ENCODE results near the gene TAL1. TPM values are rescaled to one million over a fixed set of nuclear protein-coding genes. Genes with fewer than 3 reads are reported as not detected.
"Not testable (repeated sequence)": the region's sequence is repeated elsewhere in the genome, so short reads cannot be mapped to it uniquely, and the experiment has no call there.

Gene TAL1
- total and polyA plus RNA-seq, 2 donors: 4.0 to 4.2 TPM

DNA sequence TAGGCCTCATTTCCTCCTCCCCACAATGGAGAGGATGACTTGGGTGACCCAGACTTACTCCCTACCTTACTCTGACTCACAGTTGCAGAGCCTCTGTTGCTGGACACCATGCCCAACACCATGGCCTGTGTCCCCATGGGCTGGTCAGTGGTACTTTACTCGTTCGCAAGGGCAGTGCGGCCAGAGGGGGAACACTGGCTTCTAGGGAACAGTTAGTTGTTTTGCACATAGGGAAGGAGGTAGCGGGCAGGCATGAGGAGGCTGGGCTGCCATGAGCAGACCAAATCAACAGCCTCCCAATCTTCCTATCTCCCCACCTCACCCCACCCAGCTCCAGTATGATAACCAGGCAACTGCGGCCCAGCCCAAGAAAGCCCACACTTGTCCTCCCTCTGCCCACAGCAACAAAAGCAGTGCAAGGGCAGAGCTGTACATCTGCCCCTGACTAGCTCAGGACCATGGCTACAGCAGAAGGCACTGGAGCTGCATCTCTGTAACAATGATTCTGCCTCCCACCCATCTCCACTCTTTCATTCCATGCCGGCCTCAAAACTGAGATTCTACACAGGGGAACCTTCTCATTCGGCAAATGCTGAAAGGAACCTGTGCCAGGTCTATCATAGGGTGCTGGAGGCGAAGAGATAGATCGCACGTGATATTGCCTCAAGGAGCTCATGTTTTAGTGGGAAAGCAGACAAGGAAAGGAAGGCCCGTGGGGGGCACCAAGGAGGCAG, 18.6 kb downstream of the TAL1 start:
- 77% methylated on average over 11 of the region's 11 CpGs for WGBS
- Histone ChIP-seq H3K4me1 (ENCODE audit: insufficient read depth) (no peaks in the 10 kb centered on the region), H3K36me3 (ENCODE audit: insufficient read depth) (no peaks in the 10 kb centered on the region), H3K27ac (ENCODE audit: low read depth) (no peak overlapping the region), H3K4me3 (ENCODE audit: low read depth, low read length) (no peak overlapping the region)
- DNase-seq (ENCODE audit: extremely low spot score): no peak

DNA sequence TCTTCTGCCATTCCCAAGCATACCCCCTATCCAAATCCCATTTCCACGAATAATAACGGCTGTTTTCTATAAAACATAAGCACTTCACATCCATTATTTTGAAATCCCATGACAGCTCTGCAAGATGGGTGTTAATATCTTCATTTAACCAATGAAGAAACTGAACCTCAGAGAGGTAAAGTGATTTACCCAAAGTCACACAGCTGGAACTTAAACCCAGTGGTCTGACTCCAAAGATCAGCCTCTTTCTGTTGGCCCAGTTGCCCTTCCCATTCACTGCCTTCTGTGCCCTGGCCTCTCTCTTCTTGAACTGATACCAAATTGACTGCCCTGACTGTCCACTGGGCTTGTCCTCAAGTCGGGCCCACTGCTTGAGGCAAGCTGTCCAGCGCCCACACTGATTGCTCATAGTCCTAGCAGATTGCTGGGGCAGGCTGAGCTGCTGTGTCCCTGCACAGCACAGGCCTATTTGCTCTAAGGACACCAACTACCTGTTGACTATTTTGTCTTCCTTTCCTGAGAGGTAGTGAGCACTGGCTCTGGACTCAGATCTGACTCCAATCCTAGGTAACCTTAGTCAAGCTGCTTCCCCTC, 19.3 kb downstream of the TAL1 start:
- H3K4me3 ChIP-seq (ENCODE audit: low read depth, low read length): no peak overlapping the region
- DNase-seq (ENCODE audit: extremely low spot score): no peak
- no peaks in the 10 kb centered on the region for H3K36me3 ChIP-seq (ENCODE audit: insufficient read depth)
- H3K4me1 ChIP-seq (ENCODE audit: insufficient read depth): no peaks in the 10 kb centered on the region
- WGBS: 85% methylated on average over 4 of the region's 4 CpGs
- H3K27ac ChIP-seq (ENCODE audit: low read depth): no peak overlapping the region

DNA sequence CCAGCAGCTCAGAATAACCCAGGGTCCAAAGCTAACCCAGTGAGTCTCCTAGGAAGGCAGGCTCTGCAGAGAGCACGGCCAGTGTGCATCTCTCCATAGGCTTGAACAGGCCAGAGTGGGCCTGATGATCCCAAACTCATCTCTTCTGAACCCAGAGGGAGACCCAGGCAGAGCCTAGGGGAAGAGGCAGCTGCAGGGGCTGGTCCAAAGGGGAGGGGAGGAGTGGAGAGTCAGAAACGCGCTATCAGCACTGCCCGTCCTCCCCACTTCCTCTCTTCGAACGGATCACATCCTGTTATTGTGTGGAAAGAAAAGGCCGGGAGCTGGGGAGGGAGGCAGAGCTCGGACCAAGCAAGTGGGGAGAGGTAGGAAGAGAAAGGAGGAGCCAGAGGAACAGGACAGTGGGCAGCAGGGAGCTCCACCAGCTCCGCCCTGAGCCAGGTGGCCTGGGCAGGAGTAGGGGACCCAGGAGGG, 20.2 kb downstream of the TAL1 start:
- Histone ChIP-seq H3K4me1 (ENCODE audit: insufficient read depth) (no peaks in the 10 kb centered on the region), H3K36me3 (ENCODE audit: insufficient read depth) (no peaks in the 10 kb centered on the region), H3K4me3 (ENCODE audit: low read depth, low read length) (no peak overlapping the region), H3K27ac (ENCODE audit: low read depth) (no peak overlapping the region)
- no peak for DNase-seq (ENCODE audit: extremely low spot score)
- WGBS: 34% methylated on average over 9 of the region's 9 CpGs

DNA sequence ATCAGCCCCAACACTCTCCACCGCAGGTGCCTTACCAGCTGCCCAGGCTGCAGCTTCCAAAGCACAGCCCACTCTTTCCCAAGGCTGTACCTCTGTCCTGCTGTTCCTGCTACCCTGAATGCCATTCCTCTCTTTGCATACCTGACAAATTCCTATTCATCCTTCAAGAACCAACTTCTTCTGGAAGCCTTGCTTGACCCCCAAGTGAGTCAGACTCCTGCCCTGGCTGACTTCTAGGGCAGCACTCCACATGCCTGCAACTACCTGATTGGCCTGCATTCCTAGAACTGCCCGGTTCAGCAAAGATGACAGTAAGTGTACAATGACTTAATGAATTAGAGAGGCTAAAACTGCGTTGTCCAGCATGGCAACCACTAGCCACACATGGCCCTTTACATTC, 21.4 kb downstream of the TAL1 start:
- H3K4me3 ChIP-seq (ENCODE audit: low read depth, low read length): no peak overlapping the region
- 82% methylated on average over 3 of the region's 3 CpGs for WGBS
- no peak for DNase-seq (ENCODE audit: extremely low spot score)
- H3K36me3 ChIP-seq (ENCODE audit: insufficient read depth): no peaks in the 10 kb centered on the region
- no peaks in the 10 kb centered on the region for H3K4me1 ChIP-seq (ENCODE audit: insufficient read depth)
- no peak overlapping the region for H3K27ac ChIP-seq (ENCODE audit: low read depth)

DNA sequence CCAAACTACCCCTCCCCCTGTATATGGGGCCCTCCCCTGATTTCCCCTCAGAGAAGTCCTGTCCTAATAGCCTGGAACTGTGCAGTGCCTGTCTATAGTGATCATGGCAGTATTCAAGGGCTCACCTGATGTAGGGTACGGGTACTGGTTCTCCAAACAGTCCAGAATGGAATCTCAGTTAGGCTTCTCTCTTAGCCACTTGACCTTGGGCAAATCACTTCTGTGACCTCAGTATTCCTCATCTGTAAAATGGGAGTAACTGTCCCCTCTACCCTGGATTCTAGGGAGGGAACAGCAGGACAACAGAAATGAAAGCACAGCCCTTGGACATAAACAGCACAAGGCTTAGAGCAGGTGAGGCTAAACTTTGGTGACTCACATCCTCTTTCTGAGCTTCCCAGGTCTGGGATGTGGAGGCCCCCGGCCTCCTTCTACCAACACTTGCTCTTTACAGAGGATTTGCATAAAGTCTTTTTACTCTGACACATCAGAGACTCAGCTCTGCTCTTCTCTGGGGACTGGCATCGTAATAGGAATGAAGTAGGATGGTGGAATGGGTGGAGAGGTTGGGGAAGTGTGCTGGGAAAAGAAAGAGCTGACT, 22.2 kb downstream of the TAL1 start:
- Histone ChIP-seq H3K27ac (ENCODE audit: low read depth) (no peak overlapping the region), H3K36me3 (ENCODE audit: insufficient read depth) (no peaks in the 10 kb centered on the region), H3K4me1 (ENCODE audit: insufficient read depth) (no peaks in the 10 kb centered on the region), H3K4me3 (ENCODE audit: low read depth, low read length) (no peak overlapping the region)
- DNase-seq (ENCODE audit: extremely low spot score): no peak
- WGBS: 84% methylated on average over 3 of the region's 3 CpGs

DNA sequence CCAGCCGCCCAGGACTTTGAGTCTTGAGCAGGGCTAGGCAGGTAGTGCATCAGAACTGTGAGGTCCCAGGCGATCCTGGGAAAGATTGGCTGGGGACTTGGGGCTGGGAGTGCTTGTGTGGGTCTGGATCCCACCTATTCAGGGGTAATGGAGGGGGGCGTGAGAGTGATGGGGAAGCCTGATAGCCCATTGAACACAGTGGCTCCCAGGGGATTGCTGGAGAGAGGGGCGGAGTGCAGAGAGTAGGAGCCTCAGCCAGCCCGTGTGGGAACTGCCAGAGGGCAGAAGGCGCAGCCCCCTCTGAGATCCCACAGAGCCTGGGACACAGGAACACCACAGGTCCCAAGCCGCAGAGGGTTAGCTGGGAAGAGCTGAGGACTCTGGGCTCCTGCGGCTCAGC, 22.9 kb downstream of the TAL1 start:
- Histone ChIP-seq H3K4me1 (ENCODE audit: insufficient read depth) (no peaks in the 10 kb centered on the region), H3K36me3 (ENCODE audit: insufficient read depth) (no peaks in the 10 kb centered on the region), H3K4me3 (ENCODE audit: low read depth, low read length) (no peak overlapping the region), H3K27ac (ENCODE audit: low read depth) (no peak overlapping the region)
- 49% methylated on average over 8 of the region's 8 CpGs for WGBS
- no peak for DNase-seq (ENCODE audit: extremely low spot score)

DNA sequence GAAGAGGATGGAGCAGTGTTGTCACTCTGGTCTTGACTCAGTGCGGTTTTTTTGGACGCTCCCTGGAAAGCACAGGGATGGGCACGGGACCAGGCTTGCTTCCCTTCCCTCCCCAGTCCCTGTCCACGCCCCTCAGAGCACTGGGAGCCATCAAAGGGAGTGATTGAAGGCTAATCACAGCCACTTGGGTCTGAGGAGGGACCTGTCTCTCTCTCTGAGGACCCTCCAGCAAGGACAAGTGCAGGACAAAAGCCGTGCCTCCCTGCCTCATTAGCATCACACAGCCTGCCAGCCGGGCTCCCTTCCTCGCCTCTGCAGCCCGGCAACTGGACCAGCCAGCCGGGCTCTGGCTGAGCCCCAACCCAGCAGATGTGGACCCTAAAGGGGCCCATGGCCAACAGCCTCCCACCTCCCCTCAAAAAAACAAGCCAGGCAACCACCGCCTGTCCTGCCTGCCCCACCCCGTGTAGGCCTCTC, 23.6 kb downstream of the TAL1 start:
- no peaks in the 10 kb centered on the region for H3K4me1 ChIP-seq (ENCODE audit: insufficient read depth)
- no peak for DNase-seq (ENCODE audit: extremely low spot score)
- no peak overlapping the region for H3K4me3 ChIP-seq (ENCODE audit: low read depth, low read length)
- H3K27ac ChIP-seq (ENCODE audit: low read depth): no peak overlapping the region
- no peaks in the 10 kb centered on the region for H3K36me3 ChIP-seq (ENCODE audit: insufficient read depth)
- 31% methylated on average over 11 of the region's 11 CpGs for WGBS

DNA sequence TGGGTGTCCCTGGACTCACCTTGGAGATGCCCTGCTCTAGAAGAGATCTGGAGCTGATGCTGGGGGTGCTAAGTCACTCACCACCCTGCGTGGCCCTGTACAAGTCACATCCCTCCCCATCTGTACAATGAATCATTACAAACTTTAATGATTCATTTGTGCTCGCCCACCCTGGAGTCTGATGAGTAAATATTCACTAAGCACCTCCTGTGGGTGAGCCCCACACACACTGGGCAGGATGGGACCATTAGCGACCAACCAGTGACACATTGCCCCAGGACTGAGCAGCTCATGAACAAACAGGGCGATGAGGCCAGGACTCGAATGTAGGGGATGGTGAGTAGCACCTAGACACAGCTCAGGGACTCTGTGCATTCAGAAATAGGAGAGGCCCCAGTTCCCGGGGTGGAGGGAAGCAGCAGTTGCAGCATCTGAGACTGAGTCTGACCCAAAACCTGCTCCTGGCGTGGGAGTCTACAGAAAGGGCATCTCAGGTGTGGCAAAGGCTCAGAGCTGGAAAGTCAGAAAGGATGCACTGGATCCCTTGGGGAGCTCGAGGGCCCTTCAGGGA, 24.1 kb downstream of the TAL1 start:
- Histone ChIP-seq H3K4me1 (ENCODE audit: insufficient read depth) (no peaks in the 10 kb centered on the region), H3K27ac (ENCODE audit: low read depth) (no peak overlapping the region), H3K36me3 (ENCODE audit: insufficient read depth) (no peaks in the 10 kb centered on the region), H3K4me3 (ENCODE audit: low read depth, low read length) (no peak overlapping the region)
- 55% methylated on average over 8 of the region's 8 CpGs for WGBS
- DNase-seq (ENCODE audit: extremely low spot score): no peak

DNA sequence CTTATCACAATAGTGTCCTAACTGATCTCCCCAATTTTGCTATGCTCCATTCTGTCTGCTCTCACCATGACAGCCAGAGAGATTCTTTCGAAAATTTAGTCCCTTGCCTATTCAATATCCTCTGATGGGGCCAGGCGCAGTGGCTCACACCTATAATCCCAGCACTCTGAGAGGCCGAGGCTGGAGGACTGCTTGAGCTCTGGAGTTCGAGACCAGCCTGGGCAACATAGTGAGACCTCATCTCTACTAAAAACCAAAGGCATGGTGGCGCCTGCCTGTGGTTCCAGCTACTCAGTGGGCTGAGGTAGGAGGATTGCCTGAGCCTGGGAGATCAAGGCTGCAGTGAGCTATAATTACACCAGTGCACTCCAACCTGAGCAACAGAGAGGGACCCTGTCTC, 26.1 kb downstream of the TAL1 start:
- no peak for DNase-seq (ENCODE audit: extremely low spot score)
- WGBS: 91% methylated on average over 5 of the region's 5 CpGs
- Histone ChIP-seq H3K27ac (ENCODE audit: low read depth) (no peak overlapping the region), H3K4me3 (ENCODE audit: low read depth, low read length) (no peak overlapping the region), H3K4me1 (ENCODE audit: insufficient read depth) (no peaks in the 10 kb centered on the region), H3K36me3 (ENCODE audit: insufficient read depth) (no peaks in the 10 kb centered on the region)

DNA sequence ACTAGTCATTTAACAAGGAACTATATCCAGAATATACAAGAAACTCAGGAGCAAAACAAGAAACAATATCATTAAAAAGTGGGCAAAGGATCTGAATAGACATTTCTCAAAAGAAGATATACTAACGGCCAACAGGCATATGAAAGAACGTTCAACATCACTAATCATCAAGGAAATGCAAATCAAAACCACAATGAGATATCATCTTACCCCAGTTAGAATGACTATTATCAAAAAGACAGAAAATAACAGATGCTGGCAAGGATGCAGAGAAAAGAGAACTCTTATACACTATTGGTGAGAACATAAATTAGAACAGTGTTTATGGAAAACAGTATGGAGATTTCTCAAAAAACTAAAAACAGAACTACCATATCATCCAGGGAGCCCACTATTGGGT, 28.5 kb downstream of the TAL1 start:
- 61% methylated on average over 2 of the region's 2 CpGs for WGBS
- not testable (repeated sequence) for H3K4me1 ChIP-seq (ENCODE audit: insufficient read depth); H3K4me3 ChIP-seq (ENCODE audit: low read depth, low read length); DNase-seq (ENCODE audit: extremely low spot score); H3K36me3 ChIP-seq (ENCODE audit: insufficient read depth); H3K27ac ChIP-seq (ENCODE audit: low read depth)

DNA sequence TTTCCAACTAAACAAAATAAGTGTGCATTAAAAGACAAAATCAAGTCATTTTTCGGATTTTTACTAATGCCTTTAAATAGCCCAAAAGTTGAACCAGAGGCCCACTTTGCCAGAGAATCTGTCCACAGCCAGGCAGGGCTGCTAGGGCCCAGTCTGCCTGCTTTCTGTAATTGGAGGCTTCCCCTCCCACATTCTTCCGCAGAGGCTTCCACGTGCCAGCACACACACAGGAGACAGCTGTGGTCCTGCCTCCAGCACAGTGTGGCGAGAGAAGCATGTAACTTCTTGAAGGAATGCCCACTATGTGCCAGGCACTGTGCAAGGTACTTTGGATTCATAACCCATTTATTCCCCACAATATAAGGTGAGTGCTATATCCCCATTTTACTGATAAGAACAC, 30.8 kb downstream of the TAL1 start:
- Histone ChIP-seq H3K36me3 (ENCODE audit: insufficient read depth) (no peaks in the 10 kb centered on the region), H3K4me3 (ENCODE audit: low read depth, low read length) (no peak overlapping the region), H3K4me1 (ENCODE audit: insufficient read depth) (no peaks in the 10 kb centered on the region), H3K27ac (ENCODE audit: low read depth) (no peak overlapping the region)
- no peak for DNase-seq (ENCODE audit: extremely low spot score)
- 25% methylated on average over 4 of the region's 4 CpGs for WGBS

DNA sequence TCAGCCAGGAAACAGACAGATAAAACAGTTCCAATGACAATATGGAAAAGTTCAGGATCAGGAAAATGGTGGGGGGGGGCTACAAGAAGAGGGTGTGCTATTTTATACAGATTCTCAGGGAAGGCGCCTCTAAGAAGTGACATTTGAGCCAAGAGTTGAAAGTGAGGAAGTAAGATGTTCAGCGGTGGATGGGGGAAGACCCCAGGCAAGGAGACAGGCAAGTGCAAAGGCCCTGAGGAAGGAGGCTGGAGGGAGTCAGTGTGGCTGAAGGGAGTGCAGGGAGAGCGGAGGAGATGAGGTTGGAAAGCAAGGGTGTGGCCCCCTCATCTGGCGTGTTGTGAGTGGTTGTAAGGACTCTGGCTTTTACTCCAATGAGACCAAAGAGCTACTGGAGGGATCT, 33.8 kb downstream of the TAL1 start:
- no peaks in the 10 kb centered on the region for H3K36me3 ChIP-seq (ENCODE audit: insufficient read depth)
- DNase-seq (ENCODE audit: extremely low spot score): no peak
- H3K4me1 ChIP-seq (ENCODE audit: insufficient read depth): no peaks in the 10 kb centered on the region
- H3K4me3 ChIP-seq (ENCODE audit: low read depth, low read length): no peak overlapping the region
- no peak overlapping the region for H3K27ac ChIP-seq (ENCODE audit: low read depth)
- WGBS: 78% methylated on average over 4 of the region's 4 CpGs

DNA sequence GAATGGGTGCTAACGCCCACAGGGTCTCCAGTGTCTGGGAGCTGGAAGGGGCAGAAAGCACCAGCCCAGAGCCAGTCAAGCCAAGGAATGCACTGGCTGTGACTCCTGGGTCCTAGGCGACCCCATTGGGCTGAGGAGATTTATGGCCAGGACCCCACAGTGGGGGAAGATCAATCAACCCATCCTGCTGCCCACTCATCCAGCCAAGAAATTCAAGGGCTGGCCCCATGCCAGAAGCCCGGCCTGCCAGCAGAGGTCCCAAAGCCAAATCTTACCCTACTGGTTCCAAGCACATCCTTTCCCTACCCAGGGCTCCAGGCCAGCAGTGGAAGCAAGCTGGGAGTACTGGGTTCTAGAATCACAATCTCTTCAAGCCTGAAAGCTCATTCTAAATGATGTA, 35.4 kb downstream of the TAL1 start:
- 57% methylated on average over 3 of the region's 3 CpGs for WGBS
- Histone ChIP-seq H3K4me1 (ENCODE audit: insufficient read depth) (no peaks in the 10 kb centered on the region), H3K27ac (ENCODE audit: low read depth) (no peak overlapping the region), H3K36me3 (ENCODE audit: insufficient read depth) (no peaks in the 10 kb centered on the region), H3K4me3 (ENCODE audit: low read depth, low read length) (no peak overlapping the region)
- no peak for DNase-seq (ENCODE audit: extremely low spot score)

DNA sequence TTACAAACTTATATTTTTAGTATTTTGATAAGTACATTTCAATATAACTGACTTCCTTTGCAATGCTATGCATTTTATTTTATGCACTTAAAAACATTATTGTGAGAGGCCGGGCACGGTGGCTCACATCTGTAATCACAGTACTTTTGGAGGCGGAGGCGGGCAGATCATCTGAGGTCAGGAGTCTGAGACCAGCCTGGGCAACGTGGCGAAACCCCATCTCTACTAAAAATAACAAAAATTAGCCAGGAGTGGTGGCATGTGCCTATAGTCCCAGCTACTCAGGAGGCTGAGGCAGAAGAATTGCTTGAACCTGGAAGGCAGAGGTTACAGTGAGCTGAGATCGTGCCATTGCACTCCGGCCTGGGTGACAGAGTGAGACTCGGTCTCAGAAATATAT, 36.0 kb downstream of the TAL1 start:
- not testable (repeated sequence) for H3K4me3 ChIP-seq (ENCODE audit: low read depth, low read length); H3K27ac ChIP-seq (ENCODE audit: low read depth); H3K36me3 ChIP-seq (ENCODE audit: insufficient read depth); H3K4me1 ChIP-seq (ENCODE audit: insufficient read depth); DNase-seq (ENCODE audit: extremely low spot score)
- WGBS: 83% methylated on average over 9 of the region's 9 CpGs

Measured in urinary bladder (tissue), 4 donors.